C4-2B (cell line): ENCODE measurements around the gene DGKG.

Source experiments
- H3K27ac ChIP-seq: fragments of 450-650 bp; 2 replicates; pipeline ENCODE4 v1.5.1; 2017
- ZFX ChIP-seq: fragments of 450-650 bp; IDR thresholded peaks from 2 replicates; pipeline ENCODE4 v1.6.1; 2017
- TF ChIP-seq, protein P1 (sequence below): fragments of 450-650 bp; conservative IDR thresholded peaks from 2 replicates; pipeline ENCODE4 v1.5.1; 2017; ENCODE audit warnings: mild to moderate bottlenecking

DGKG gene

DNA sequence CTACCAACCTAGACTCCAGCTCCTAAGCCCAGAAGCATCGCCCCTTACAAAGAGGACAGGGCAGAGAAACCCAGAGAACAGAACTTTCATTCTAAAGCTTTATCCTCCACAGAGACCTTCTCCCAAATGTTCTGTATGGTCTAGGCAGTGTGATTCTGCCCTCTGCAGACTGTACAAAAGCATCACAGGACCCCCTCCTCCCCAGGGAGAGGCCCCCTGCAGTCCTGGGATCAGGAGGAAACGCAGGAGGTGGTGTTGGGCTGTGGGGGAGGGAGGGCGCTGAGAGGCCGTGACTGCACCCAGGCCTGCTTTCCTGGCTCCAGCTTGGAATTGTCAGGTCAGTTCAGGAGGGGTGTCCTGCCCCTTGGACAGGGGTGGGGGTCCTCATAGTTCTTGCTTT lies 101.3 kb downstream of the DGKG start:
- TF ChIP-seq ZFX, result no peak
- TF ChIP-seq, protein P1, sequence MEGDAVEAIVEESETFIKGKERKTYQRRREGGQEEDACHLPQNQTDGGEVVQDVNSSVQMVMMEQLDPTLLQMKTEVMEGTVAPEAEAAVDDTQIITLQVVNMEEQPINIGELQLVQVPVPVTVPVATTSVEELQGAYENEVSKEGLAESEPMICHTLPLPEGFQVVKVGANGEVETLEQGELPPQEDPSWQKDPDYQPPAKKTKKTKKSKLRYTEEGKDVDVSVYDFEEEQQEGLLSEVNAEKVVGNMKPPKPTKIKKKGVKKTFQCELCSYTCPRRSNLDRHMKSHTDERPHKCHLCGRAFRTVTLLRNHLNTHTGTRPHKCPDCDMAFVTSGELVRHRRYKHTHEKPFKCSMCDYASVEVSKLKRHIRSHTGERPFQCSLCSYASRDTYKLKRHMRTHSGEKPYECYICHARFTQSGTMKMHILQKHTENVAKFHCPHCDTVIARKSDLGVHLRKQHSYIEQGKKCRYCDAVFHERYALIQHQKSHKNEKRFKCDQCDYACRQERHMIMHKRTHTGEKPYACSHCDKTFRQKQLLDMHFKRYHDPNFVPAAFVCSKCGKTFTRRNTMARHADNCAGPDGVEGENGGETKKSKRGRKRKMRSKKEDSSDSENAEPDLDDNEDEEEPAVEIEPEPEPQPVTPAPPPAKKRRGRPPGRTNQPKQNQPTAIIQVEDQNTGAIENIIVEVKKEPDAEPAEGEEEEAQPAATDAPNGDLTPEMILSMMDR, result no peak

DNA sequence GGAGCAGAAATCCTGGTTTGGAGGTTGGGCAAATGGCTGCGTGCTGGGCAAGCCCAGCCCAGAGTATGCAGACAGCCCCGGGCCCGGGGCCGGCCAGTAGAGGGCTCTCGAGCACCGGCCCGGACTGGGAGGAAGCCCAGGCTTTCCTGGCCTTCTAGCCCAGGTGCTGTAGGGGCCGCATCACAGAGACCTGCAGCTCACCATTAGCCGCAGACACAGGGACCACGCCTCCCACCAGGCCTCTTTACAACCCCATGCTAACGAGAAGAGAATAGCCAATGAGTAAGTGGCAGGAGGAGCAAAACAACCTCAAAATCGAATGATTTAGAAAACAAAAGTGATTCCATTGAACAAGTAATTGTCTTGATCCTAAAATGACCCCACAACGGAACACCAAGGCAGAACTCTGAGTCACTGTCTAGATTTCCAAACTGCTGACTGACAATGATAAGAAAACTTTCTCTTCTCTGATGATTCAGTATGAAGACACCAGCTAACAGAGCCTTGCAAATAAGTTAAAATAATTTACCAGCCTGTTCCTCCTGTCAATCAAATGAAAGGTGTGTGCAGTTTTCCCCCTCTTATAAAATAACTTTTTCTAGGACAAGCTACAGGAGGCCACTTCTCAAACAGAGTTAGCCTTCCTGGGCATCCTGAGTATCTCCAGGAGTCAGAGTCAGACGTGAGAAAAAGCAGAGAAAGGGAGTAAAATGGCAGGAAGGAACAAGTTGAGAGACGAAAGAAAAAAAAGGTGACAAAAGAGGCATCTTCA lies 102.2 kb downstream of the DGKG start:
- TF ChIP-seq, protein P1, result peak; percentile 100
- no peak for TF ChIP-seq ZFX
- no peak overlapping the region for H3K27ac ChIP-seq

More for the DNA sequence above, 101.3 kb downstream of the DGKG start:
- no peak overlapping the region for H3K27ac ChIP-seq

DNA sequence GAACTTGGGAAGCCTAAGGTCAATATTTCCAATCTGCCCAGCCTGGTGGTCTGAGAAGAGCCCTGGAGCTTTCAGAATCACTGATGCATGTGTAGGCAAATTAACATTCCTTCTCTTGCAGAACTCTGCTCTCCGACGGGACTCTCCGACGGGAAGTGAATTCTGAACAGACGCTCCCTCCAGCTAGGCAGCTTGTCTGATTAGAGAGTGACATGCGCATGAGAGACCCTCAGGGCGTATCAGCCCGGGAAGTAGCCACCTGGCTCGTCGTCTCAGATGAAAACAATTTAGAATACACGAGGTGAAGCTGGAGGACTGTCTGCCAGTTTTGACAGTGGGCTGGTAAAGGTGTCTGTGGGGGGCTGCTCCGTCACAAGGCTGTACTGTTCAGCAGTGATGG lies 103.1 kb downstream of the DGKG start:
- TF ChIP-seq, protein P1, result no peak
- no peak for TF ChIP-seq ZFX
- H3K27ac ChIP-seq, result no peak overlapping the region

DNA sequence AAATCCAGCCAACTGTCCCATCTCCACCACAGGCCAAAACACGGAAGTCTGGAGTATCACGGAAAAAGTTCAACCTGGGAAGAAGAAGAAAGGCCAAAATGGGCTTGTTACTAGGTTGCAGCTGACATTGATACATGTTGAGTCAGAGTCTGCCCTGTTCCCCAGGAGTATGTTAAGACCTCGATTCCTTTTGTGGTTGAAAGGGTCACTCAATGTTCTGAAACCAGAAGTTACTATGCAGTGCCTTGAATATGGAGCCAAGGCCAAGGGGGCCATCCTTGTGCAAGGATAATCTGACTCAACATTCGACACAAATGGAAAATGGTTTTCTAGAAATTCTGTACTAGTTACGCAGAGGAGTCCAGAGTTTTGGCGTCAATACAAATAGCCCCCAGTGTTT lies 104.2 kb downstream of the DGKG start:
- no peak overlapping the region for H3K27ac ChIP-seq
- TF ChIP-seq, protein P1, result no peak
- no peak for TF ChIP-seq ZFX

DNA sequence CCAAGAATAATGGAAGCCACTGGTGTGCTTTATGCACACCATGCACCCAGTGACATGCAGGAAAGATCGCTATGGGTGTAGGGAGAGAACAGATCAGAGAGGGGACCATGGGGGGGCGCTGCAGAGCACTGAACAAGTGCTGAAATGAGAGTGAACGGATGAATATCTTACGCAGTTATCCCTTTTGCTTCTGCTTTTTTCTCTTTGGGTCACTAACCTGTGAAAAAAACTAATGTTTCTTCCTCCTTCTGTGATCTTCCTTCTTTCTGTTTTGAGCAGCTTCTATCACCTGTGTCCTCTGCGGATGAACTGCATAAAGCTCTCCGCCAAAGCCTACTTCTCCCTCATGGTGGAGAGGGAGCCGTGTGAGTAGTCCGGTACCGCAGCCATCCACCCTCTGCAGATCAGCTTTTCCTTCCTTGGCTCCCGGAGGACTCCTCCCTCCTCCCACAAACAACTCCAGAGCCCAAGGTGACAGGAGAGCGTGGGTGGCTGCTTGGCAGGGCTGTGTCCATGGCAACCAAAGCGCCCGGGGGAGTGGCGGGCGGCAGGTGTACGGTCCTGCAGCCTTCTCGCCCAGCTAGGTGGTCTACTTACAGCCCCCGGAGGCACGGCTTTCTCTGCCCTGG lies 106.2 kb downstream of the DGKG start:
- TF ChIP-seq, protein P1, result peak; percentile 55
- TF ChIP-seq ZFX, result no peak
- no peak overlapping the region for H3K27ac ChIP-seq

DNA sequence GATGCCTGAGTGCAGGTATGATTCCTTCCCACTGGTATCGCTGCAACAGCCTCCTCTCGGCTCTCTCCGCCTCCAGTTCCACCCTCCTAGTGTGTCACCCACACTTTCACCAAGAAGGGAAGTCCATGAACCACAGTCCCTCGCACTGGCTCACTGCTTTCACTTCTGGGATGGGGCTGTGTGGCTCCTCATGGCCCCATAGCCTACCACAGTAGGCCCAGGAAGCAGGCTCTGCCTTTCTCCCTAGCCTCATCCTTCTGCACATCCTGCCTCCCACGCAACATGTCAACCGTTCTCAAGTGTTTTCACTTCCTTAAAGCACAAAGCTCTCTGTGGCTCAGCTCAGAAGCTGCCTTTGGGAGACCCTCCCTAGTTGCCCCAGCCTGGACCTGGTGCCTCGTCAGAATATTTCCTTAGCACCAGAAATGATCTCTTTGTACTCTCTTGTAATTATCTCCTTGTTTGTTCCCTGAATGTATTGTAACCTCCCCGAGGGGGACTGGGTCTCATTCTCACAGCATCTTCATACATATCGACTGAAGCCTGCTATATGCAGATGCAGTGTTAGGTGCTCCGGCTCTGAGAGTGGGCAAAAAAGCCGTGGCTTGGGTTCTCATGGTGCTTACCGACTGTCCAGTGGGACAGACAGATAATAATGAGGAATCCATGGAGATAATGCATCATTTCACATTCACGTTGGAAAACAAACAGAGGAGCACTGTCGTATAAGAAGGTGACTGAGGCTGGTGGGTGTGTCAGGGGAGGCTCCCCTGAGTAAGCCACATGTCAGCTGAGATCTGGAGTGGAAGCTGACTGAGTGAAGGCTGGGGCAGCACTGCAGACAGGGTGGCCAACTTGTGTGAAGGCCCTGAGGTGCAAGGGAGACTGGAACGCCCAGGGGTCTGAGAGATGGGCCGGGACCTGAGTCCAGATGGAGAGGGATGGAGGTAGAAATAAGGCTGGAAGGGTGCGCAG lies 107.1 kb downstream of the DGKG start:
- H3K27ac ChIP-seq, result no peak overlapping the region
- TF ChIP-seq ZFX, result no peak
- TF ChIP-seq, protein P1, result no peak
